HG03066 (cell line): Measurements from ENCODE around the gene GJA10.
"Not testable (repeated sequence)": the region's sequence is repeated elsewhere in the genome, so short reads cannot be mapped to it uniquely, and the experiment has no call there.

Experiments
- ATAC-seq: cut with Tn5 transposase; IDR thresholded peaks from one replicate; pipeline ENCODE4 v1.9.1; 2021; ENCODE audit warnings: low read depth; ENCODE audit not compliant: unreplicated experiment

The GJA10 gene

GRCh38 chr6:89894169-89894568, at the start of gene GJA10:
TSS of gene GJA10 (plus strand) at chr6:89894469. CDS start at chr6:89894469, 0 bp downstream.
- no peak for ATAC-seq

- ATAC-seq, result not testable (repeated sequence)
Observed at GRCh38 chr6:89847513-89847912, 46.8 kb upstream of the GJA10 start.

GRCh38 chr6:89853068-89853467, 41.2 kb upstream of the GJA10 start:
- no peak for ATAC-seq

GRCh38 chr6:89858041-89858440, 36.2 kb upstream of the GJA10 start:
- ATAC-seq, result no peak

- ATAC-seq, result peak; percentile 45
Observed at GRCh38 chr6:89859744-89860143, 34.5 kb upstream of the GJA10 start.

- ATAC-seq, result peak; percentile 78
Observed at GRCh38 chr6:89862273-89862672, 32.0 kb upstream of the GJA10 start.

GRCh38 chr6:89862698-89863097, 31.6 kb upstream of the GJA10 start:
- ATAC-seq, result peak; percentile 21

- ATAC-seq, result no peak
Observed at GRCh38 chr6:89866024-89866678, 28.1 kb upstream of the GJA10 start.

- no peak for ATAC-seq
Observed at GRCh38 chr6:89873721-89874120, 20.5 kb upstream of the GJA10 start.

GRCh38 chr6:89874438-89874837, 19.8 kb upstream of the GJA10 start:
- ATAC-seq, result no peak

GRCh38 chr6:89886378-89887120, 7.7 kb upstream of the GJA10 start:
- ATAC-seq, result no peak

GRCh38 chr6:89887452-89888137, 6.7 kb upstream of the GJA10 start:
- no peak for ATAC-seq

GRCh38 chr6:89888138-89888514, 6.1 kb upstream of the GJA10 start:
- no peak for ATAC-seq

- no peak for ATAC-seq
Observed at GRCh38 chr6:89888871-89889270, 5.4 kb upstream of the GJA10 start.

- not testable (repeated sequence) for ATAC-seq
Observed at GRCh38 chr6:89890845-89891528, 3.3 kb upstream of the GJA10 start.

GRCh38 chr6:89892577-89892976, 1.7 kb upstream of the GJA10 start:
- ATAC-seq, result not testable (repeated sequence)

- ATAC-seq, result no peak
Observed at GRCh38 chr6:89895276-89895874, 1.1 kb downstream of the GJA10 start.

- ATAC-seq, result not testable (repeated sequence)
Observed at GRCh38 chr6:89910001-89910901, 16.0 kb downstream of the GJA10 start.

GRCh38 chr6:89910902-89911240, 16.6 kb downstream of the GJA10 start:
- ATAC-seq, result no peak
